Measurements from ENCODE around the gene IL4.

IL4 gene

GRCh38 chr5:132704875-132705274 lies 31.1 kb downstream of the IL4 start:
- no peak for DNase-seq

- no peak for DNase-seq
Measured at GRCh38 chr5:132708645-132709044, 34.9 kb downstream of the IL4 start.

DNA sequence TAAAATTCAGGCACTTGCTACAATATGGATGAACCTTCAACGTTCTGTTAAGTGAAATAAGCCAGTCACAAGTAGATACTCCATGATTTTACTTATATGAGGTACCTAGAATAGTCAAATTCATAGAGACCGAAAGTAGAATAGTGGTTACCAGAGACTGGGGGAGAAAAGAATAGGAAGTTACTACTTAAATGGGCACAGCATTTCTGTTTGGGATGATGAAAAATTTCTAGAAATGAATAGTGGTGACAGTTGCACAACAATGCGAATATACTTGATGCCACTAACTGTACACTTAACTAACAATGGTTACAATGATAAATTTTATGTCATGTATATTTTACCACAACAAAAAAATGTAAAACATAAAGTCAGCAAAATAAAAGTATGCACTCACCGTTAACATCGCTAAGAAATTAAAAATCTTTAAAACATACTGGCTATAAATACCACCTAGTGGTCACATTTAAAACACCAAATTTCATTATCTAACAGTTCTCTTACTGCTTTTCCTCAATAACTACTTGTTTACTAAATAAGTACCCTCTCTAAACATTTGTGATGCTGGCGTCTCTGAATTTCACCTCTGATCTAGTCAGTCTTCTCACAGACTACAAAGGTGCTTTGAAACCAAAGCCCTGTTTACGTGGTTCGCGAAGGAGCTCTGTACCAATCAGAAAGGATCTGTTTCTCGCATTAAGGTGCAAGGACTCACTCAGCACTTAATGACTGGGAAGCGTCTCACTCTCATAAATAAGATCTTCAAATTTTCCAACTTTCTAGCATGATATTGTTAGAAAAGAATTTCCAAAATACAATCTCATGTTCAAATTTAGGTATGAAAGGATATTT lies 40.9 kb downstream of the IL4 start:
- DNase-seq: no peak

GRCh38 chr5:132718544-132719312 lies 44.9 kb downstream of the IL4 start:
- no peak for DNase-seq

- no peak for DNase-seq
Measured at GRCh38 chr5:132725745-132726144, 52.0 kb downstream of the IL4 start.

- DNase-seq: no peak
Measured at GRCh38 chr5:132729896-132730295, 56.1 kb downstream of the IL4 start.

Data from NCI-H1092 (cell line).